ENCODE data around the gene ANKRD13B. TPM values are rescaled to one million over a fixed set of nuclear protein-coding genes. Genes with fewer than 3 reads are reported as not detected.

ANKRD13B gene
- total RNA-seq, 2 donors from 2014 or later = 11.5 to 35.5 TPM

DNA sequence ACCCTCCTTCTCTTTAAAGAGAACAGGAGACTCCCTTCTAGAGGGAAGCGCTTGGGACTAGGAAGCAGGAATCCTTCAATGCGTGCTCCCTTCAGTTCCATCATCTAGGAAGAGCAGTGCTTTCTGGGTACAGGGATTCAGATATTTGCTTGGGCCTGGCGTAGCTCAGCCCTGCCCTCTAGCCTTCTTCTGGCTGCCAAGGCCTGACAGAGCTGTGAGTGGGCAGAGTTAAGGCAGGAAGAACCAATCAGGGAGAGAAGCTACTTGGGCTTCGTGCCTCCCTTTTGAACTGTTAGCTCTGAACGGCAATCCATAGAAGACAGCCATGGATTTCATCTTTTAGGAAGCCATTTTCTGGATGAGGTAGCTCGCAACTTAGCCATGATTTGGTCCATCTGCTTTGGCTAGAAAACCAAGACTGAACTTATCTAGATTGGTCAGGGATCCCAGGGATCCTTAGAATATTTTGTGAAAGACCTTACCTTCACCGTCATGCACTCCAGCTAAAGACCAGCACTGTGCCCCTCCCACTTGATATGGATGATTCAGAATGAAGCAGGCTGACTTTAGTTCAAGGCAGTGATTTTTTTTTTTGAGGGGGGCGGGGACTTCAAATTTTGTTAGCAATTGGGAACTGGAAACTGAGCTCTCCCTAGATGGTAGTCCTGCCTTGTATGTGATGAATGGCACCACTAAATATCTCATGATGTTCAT is 32.3 kb downstream of the ANKRD13B start:
- Histone ChIP-seq H3K27ac (no peak overlapping the region), H3K4me3 (no peak overlapping the region), H3K9me3 (no peaks in the 10 kb centered on the region), H3K4me1 (ENCODE audit: control insufficient read depth in 1 of 2, low read depth in 2 of 2) (peaks cover 3 to 21% of the 10 kb centered on the region in 2 donors), H3K27me3 (replicated peaks; ENCODE audit: insufficient read depth) (no peaks in the 10 kb centered on the region), H3K36me3 (peaks cover 4% of the 10 kb centered on the region)
- TF ChIP-seq, protein P1, sequence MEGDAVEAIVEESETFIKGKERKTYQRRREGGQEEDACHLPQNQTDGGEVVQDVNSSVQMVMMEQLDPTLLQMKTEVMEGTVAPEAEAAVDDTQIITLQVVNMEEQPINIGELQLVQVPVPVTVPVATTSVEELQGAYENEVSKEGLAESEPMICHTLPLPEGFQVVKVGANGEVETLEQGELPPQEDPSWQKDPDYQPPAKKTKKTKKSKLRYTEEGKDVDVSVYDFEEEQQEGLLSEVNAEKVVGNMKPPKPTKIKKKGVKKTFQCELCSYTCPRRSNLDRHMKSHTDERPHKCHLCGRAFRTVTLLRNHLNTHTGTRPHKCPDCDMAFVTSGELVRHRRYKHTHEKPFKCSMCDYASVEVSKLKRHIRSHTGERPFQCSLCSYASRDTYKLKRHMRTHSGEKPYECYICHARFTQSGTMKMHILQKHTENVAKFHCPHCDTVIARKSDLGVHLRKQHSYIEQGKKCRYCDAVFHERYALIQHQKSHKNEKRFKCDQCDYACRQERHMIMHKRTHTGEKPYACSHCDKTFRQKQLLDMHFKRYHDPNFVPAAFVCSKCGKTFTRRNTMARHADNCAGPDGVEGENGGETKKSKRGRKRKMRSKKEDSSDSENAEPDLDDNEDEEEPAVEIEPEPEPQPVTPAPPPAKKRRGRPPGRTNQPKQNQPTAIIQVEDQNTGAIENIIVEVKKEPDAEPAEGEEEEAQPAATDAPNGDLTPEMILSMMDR (IDR thresholded peaks at IDR 0.05) = no peak
- no peak for ATAC-seq (ENCODE audit: insufficient number of reproducible peaks, low FRiP score, low read depth)
- no peak for DNase-seq (ENCODE audit: low spot score)

- no peak for ATAC-seq (ENCODE audit: insufficient number of reproducible peaks, low FRiP score, low read depth)
- DNase-seq (ENCODE audit: low spot score) = no peak
- no peak overlapping the region for H3K27ac ChIP-seq
- peaks cover 0 to 4% of the 10 kb centered on the region in 2 donors for H3K4me1 ChIP-seq (ENCODE audit: control insufficient read depth in 1 of 2, low read depth in 2 of 2)
- peaks cover 16% of the 10 kb centered on the region for H3K36me3 ChIP-seq
- H3K9me3 ChIP-seq = no peaks in the 10 kb centered on the region
- TF ChIP-seq, protein P1 (IDR thresholded peaks at IDR 0.05) = no peak
- H3K4me3 ChIP-seq = no peak overlapping the region
- H3K27me3 ChIP-seq (replicated peaks; ENCODE audit: insufficient read depth) = no peaks in the 10 kb centered on the region
Observed at GRCh38 chr17:29627951-29628350, 35.0 kb downstream of the ANKRD13B start.

GRCh38 chr17:29628644-29629043 is 35.7 kb downstream of the ANKRD13B start:
- DNase-seq (ENCODE audit: low spot score) (no peak), ATAC-seq (ENCODE audit: insufficient number of reproducible peaks, low FRiP score, low read depth) (no peak)
- TF ChIP-seq, protein P1 (IDR thresholded peaks at IDR 0.05) = no peak
- Histone ChIP-seq H3K27ac (no peak overlapping the region), H3K4me3 (no peak overlapping the region), H3K36me3 (peaks cover 16% of the 10 kb centered on the region), H3K9me3 (no peaks in the 10 kb centered on the region), H3K4me1 (ENCODE audit: control insufficient read depth in 1 of 2, low read depth in 2 of 2) (no peaks in the 10 kb centered on the region), H3K27me3 (replicated peaks; ENCODE audit: insufficient read depth) (no peaks in the 10 kb centered on the region)

GRCh38 chr17:29629839-29630238 is 36.9 kb downstream of the ANKRD13B start:
- H3K9me3 ChIP-seq = no peaks in the 10 kb centered on the region
- H3K36me3 ChIP-seq = peaks cover 16% of the 10 kb centered on the region
- H3K4me3 ChIP-seq = no peak overlapping the region
- no peaks in the 10 kb centered on the region for H3K27me3 ChIP-seq (replicated peaks; ENCODE audit: insufficient read depth)
- TF ChIP-seq, protein P1 (IDR thresholded peaks at IDR 0.05) = no peak
- DNase-seq (ENCODE audit: low spot score) = no peak
- no peaks in the 10 kb centered on the region for H3K4me1 ChIP-seq (ENCODE audit: control insufficient read depth in 1 of 2, low read depth in 2 of 2)
- no peak for ATAC-seq (ENCODE audit: insufficient number of reproducible peaks, low FRiP score, low read depth)
- no peak overlapping the region for H3K27ac ChIP-seq

DNA sequence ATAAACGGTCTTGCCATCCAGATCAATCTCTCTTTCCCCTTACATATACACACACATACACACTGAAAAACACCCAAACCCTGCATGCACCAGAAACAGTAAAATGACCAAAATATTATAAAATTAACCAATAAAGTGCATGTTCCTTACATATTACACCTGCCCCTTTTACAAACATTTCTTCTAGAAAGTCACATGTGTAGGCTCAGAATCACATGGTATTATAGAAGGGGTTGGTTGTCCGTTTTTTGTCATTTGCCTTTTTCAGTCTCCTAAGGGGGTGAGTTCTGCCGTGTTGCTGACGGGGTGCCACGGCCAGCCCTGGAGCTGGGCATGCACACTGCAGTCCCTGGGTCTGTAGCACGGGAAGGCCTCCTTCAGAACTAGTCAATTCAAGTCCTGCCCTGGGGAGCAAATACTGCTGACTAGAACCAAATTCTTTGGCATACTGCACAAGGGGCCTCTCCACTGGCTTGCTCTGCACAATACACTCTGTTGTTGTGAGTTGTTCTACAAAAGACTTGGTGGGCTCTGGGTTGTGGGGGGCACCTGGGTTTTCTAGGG is 37.8 kb downstream of the ANKRD13B start:
- DNase-seq (ENCODE audit: low spot score) (no peak), ATAC-seq (ENCODE audit: insufficient number of reproducible peaks, low FRiP score, low read depth) (no peak)
- no peak overlapping the region for H3K27ac ChIP-seq
- H3K4me3 ChIP-seq = no peak overlapping the region
- no peaks in the 10 kb centered on the region for H3K4me1 ChIP-seq (ENCODE audit: control insufficient read depth in 1 of 2, low read depth in 2 of 2)
- no peaks in the 10 kb centered on the region for H3K27me3 ChIP-seq (replicated peaks; ENCODE audit: insufficient read depth)
- peaks cover 18% of the 10 kb centered on the region for H3K36me3 ChIP-seq
- no peaks in the 10 kb centered on the region for H3K9me3 ChIP-seq
- TF ChIP-seq, protein P1 (IDR thresholded peaks at IDR 0.05) = no peak
